ENCODE measurements around the gene SPINT3.

DNA sequence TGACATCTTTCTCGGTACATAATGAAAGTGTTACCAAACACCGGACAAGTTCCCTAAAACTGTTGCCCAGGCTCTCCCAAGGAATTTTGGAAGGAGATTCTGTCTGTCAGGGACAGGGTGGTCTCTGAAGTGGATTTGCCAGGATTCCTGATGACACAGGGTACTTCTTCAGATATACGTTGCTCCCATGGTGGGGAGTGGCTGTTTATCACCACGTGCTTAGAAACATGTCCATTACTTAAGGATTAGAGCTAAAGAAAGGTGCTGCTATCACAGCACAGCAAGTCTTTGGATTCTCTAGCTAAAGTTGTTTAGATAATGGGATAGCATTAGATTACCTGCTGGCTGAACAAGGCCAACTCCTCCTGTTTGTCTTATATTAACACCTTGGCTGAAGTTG is 6.3 kb downstream of the SPINT3 start:
- TF ChIP-seq EZH2phosphoT487 (IDR thresholded peaks at IDR 0.05; ENCODE audit: insufficient read depth, low read depth): no peak
- TF ChIP-seq EZH2 (IDR thresholded peaks at IDR 0.05; ENCODE audit: insufficient read depth, poor library complexity, severe bottlenecking): no peak

Measured in GM23248 (cell line).